GM08714 (cell line): ENCODE measurements around the gene CCDC80.
"Not testable (repeated sequence)": the region's sequence is repeated elsewhere in the genome, so short reads cannot be mapped to it uniquely, and the experiment has no call there.

Experiments
- H3K4me3 ChIP-seq: fragments of 200-500 bp; sonication (Bioruptor generic); 2 replicates; pipeline ENCODE4 v1.5.1; 2014; ENCODE audit warnings: mild to moderate bottlenecking, low read length, inconsistent platforms
- ZNF274 ChIP-seq: IDR thresholded peaks from 2 replicates; pipeline ENCODE4 v1.6.1; 2012; ENCODE audit warnings: mild to moderate bottlenecking, low read depth, low read length

CCDC80 gene

DNA sequence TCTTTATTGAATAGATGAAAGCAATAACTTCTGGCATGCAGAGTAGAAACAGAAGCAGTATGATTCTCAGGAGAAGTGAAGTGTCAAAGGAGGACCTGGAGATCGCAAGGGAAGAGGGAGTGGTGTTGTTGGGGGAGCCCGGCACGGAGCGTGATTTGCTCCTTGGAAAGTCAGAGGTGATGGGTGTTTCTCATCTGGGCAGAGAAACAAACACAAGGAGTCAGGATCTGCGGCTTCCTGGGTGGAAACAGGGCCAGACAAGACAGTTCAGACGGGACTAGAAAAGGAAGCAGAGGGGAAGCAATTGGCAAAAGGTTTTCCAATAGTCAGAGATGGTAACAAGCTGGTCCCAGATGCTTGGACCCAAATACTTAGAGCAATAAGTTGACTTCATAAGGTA lies 34.4 kb upstream of the CCDC80 start:
- TF ChIP-seq ZNF274: no peak
- no peak overlapping the region for H3K4me3 ChIP-seq

DNA sequence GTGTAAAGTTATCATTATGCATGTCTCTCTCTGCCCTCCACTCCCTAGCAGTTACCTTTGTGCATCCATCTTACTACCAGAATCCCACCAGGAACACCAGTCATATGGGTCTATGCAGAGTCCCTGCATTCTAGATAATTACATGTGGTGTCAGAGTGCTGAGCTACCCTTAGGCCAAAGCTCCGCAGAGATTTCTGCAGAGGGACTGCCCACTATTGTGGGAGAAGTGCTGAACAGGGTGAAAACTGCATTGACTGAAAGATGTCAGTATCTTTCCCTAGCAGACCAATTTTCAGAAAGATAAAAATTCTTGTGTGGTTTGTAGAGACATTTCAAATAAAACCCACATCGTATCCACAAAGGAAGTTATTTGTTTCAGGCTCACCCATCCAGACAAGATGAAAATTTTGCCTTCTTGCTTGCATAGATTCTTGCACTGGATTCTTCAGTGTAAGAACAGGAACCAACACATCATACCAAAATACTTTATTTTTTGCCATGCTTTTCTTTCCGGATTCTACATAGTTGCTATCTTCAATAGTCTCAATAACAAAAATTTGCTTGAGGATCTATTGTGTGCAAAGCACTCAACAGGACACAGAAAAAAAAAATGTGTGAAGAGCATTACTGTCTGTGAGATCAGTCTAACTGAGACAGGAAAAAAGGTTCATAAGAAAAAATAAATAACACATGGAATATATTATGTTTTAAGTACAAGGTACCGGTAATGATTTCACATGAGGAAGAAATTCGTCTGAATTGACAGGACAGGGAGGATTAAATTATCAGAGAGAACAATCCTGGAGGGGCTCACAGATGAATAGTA lies 32.0 kb upstream of the CCDC80 start:
- H3K4me3 ChIP-seq: no peak overlapping the region
- no peak for TF ChIP-seq ZNF274

- no peak for TF ChIP-seq ZNF274
Measured at GRCh38 chr3:112671930-112672715, 31.2 kb upstream of the CCDC80 start.

GRCh38 chr3:112670824-112671223 lies 29.9 kb upstream of the CCDC80 start:
- no peak for TF ChIP-seq ZNF274
- no peak overlapping the region for H3K4me3 ChIP-seq

More at GRCh38 chr3:112671930-112672715, 31.2 kb upstream of the CCDC80 start:
- no peak overlapping the region for H3K4me3 ChIP-seq

- no peak overlapping the region for H3K4me3 ChIP-seq
- TF ChIP-seq ZNF274: no peak
Measured at GRCh38 chr3:112667599-112667998, 26.7 kb upstream of the CCDC80 start.

- not testable (repeated sequence) for H3K4me3 ChIP-seq
Measured at GRCh38 chr3:112665009-112665408, 24.1 kb upstream of the CCDC80 start.

DNA sequence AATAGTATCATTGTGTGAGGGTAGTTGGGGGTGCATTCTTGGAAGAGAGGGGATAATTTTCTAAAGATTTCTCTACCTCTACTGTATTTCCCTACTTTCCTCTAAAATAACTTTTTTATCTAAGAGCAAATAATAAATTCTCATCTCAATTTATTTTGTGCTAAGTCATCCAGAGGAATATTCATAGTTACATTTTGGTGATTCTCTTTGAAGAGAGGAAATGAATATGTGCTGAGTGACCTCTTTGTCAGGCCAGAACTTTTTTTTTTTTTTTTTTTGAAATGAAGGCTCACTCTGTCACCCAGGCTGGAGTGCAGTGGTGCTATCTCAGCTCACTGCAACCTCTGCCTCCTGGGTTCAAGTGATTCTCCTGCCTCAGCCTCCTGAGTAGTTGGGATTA lies 15.1 kb upstream of the CCDC80 start:
- no peak overlapping the region for H3K4me3 ChIP-seq
- TF ChIP-seq ZNF274: no peak

DNA sequence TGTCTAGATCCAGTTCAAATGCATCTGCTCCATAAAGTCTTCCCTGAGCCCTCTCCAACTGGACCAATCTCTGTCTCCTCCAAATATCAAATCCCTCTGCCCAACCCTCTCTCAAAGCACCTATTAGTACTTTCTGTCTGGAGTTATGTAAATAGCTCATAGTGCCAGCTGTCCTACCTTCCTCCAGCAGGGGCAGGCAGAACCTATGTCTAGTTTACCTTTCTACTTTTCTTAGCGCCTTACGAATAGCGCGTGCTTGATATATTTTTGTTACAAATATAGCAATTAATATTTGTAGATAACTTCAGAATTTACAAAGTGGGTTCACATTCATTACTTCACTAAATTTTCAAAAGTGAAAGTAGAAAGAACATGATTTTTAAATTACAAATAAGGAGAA lies 14.0 kb upstream of the CCDC80 start:
- no peak for TF ChIP-seq ZNF274
- no peak overlapping the region for H3K4me3 ChIP-seq

DNA sequence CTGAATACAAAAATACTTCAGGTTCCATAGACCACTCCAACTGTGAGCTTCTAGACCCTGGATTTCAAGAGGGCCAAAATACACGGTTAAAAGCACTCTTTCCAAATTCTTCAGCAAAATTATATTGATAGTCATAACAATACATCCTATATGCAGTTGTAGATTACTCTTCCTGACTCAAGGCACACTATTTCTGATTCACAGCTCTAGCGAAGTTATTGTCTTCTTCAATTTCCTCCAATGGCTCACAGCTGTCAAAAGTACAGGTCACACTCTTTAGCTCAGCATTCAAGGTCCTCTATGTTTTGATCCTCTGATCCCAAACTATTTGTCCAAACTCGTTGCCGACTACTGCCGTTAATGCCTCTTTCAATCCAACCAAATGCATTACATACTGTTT lies 13.5 kb upstream of the CCDC80 start:
- H3K4me3 ChIP-seq: no peak overlapping the region
- TF ChIP-seq ZNF274: no peak

- no peak overlapping the region for H3K4me3 ChIP-seq
- TF ChIP-seq ZNF274: no peak
Measured at GRCh38 chr3:112653881-112654300, 12.9 kb upstream of the CCDC80 start.

DNA sequence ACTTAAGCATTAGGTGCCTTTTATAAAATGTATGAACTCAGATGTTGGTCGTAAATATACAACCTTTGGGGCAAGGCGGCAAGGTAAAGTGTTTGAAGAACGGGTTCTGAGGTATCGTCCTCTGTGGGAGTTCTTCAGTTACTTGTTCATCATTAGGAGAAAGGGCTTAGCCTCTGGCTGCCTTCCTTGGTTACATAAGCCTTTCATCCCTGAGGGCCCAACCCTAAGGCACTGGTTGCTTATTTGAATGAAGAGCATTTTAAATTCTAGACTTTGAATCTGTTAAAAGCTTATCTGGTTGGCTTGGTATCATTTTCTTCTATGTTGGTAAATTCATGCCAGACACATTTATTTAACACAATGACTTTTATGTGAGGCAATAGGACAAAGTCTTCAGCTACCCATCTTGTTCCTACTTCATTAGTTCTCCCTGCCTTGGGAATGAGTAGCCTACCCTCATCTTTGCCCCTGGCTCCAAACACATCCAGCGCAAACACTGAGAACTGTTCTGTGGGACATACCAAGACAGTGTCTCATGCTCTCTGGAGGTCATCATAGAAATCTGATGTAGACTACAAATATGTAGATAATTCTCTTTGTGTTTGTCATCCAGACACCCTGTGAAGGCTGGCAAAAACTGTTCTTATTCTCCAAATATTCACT lies 12.4 kb upstream of the CCDC80 start:
- no peak overlapping the region for H3K4me3 ChIP-seq
- TF ChIP-seq ZNF274: no peak

- TF ChIP-seq ZNF274: no peak
- H3K4me3 ChIP-seq: no peak overlapping the region
Measured at GRCh38 chr3:112651516-112651915, 10.6 kb upstream of the CCDC80 start.

DNA sequence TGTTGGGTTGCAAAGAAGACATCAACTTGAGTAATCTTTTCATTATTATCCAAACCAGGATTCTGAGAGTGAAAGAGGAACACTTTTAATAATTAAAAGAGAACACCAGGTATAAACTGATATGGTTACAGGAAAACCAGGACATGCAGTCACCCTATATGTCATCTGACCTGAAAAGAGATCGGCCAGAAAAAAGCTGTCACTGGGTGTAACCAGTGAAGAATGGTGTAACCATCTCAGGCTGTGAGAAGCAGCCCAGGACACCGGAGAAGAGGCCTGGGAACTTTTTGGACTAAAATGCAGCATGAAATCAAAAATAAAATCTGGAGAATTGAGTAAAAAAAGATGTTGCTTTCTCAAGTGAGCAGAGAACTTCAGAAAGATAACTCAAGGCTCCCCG lies 10.1 kb upstream of the CCDC80 start:
- TF ChIP-seq ZNF274: no peak
- H3K4me3 ChIP-seq: no peak overlapping the region

DNA sequence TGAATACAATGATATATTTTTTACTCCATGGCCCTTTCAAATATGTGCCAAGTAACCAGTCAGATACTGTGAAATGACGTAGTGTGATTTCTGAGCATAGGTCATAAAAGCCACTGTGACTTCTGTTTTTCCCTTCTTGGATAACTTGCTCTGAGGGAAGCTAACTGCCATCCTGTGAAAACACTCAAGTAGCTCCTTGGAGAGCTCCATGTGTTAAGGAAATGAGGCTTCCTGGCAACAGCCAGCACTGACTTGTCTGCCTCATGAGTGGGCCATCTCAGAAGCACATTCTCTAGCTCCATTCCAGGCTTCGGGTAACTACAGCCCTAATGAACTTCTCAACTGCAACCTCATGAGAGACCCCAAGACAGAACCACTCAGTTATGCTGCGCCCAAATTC lies 9.5 kb upstream of the CCDC80 start:
- TF ChIP-seq ZNF274: no peak
- no peak overlapping the region for H3K4me3 ChIP-seq

GRCh38 chr3:112649478-112649735 lies 8.5 kb upstream of the CCDC80 start:
- TF ChIP-seq ZNF274: no peak
- no peak overlapping the region for H3K4me3 ChIP-seq
